Stromal cell of bone marrow (primary cell): ENCODE measurements around the gene ST3GAL3.
"Not testable (repeated sequence)": the region's sequence is repeated elsewhere in the genome, so short reads cannot be mapped to it uniquely, and the experiment has no call there.

ENCODE experiments used
- DNase-seq: peaks from one replicate; pipeline ENCODE4 v3.0.0-alpha.2; 2012; ENCODE audit warnings: low read depth

Gene ST3GAL3

DNA sequence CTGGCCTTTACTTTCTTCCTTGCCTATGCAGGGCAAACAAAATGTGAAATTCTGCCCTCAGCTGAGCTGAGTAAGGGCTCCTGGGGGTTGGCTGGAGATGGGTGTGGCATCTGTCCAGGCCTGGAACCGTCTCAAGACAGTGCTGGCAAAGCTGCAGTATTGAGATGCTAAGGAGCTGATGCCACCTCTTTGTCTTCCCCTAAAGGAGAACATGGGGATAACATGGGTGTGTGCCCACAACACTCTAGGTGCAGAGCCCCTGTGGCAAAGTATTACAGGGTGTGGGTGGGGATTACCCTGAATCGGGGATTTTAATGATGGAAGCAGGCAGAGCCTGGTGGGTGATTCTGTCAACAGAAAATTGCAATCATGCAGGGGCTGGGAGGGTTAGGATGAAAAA is 2.5 kb upstream of the ST3GAL3 start:
- peak; percentile 59 for DNase-seq

DNA sequence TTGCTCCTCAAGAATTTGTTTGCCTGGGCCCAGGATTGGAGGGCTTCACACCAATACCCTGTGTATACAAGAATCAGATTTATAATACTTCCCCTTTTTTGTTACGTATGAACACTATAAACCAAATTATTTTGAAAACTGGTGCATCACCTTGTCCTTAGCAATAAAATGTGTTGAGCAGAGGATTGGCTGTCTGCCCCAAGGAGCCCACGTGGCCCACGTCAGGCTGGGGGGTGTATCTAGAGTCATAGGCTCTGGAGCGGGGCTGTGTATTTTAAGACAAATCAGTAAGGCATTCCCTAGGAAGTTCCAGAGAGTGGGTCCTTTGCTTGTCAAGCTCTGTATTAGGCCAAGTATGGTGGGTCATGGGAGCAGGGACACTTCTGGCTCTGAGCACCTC is 2.0 kb upstream of the ST3GAL3 start:
- DNase-seq: no peak

DNA sequence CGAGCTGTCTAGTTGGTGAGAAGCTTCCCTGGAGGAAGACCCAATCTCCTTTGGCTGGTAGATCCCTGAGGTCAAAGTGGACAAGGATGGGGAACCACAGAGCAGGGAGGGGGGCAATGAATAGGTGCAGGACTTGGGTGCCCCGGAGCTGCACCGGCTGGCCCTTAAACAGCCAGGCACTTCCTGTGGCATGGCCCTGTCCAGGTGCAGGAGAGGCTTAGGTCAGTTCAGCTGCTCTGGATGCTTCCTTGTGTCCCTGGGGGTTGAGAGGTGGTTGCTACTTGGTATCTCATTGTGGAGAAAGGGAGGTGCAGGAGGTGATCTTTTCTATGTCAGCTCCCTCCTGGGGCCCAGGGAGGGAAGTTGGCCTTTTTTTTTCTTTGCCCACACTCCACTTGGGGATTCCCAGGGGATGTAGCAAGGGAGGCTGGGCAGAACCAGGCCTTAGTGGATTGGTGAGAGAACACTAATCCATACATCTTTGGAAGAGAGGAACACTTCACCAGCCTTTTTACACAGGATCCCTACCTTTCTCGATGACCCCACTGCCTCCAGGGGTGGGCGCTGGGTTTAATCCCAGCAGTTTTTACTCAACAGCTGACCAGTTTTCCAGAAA is 1.2 kb upstream of the ST3GAL3 start:
- no peak for DNase-seq

DNA sequence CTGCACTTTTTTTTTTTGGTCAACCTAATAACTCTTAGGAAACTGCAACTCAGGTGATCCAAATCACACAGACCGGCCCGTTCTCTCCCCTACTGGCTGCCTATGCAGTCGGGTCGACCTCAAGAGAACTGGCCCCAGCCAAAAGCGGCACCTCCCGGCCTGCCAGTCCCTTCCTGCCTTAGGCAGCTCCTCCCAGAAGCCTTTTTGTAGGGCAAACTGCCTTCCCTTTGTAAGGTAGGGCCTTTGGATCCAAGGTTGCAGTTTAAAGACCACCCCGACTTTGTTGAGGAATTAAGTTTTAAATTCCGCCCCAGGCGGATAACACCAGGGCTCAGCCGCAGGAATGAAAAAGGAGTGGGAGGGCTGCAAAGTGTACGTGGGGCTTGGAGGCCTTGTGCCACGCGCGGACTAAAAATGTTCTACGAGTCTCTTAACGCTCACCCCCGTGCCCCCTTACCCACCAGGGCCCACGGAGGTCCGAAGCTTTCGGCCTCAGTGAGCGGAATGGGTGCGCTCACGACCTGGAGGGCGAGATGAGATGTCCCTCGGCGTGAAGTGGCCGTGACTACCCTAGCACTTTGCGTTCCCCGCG is 642 bp upstream of the ST3GAL3 start:
- no peak for DNase-seq

DNA sequence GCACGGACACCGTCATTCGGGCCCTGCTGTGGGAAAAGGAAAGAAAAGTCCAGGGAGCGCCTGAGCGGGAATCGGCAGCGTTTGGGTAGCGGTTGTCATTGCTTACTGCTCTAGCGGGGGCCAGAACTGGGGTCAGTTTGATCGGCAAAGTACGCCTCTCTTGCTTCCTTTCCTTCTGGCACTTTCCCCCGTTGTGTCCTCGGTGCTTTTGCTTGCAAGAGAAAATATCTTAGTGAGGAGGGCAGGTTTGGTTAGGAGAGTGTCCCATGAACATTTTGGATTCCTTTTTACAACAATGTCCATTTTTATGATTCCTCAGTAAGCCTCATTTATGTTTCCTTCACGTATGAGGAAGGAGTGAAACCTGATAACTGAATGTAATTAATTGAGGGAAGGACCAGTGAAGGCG is 670 bp downstream of the ST3GAL3 start:
- DNase-seq: no peak

DNA sequence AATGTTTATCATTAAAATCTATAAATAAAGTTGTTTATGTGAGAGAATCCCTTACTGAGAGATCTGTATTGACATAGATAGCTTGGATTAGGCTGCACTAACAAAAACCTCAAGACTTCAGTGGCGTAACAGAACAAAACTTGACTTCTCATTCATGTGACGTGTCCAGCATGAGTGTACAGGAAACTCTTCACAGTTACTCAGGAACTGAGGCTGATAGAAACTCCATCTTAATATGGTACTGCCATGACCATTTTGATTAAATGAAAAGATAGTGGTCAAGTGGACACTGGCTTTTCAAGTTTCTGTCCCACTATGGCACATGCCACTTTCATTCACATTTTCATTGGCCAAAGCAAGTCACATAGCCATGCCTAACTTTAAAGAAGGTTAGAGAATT is 3.7 kb downstream of the ST3GAL3 start:
- peak; percentile 68 for DNase-seq

DNA sequence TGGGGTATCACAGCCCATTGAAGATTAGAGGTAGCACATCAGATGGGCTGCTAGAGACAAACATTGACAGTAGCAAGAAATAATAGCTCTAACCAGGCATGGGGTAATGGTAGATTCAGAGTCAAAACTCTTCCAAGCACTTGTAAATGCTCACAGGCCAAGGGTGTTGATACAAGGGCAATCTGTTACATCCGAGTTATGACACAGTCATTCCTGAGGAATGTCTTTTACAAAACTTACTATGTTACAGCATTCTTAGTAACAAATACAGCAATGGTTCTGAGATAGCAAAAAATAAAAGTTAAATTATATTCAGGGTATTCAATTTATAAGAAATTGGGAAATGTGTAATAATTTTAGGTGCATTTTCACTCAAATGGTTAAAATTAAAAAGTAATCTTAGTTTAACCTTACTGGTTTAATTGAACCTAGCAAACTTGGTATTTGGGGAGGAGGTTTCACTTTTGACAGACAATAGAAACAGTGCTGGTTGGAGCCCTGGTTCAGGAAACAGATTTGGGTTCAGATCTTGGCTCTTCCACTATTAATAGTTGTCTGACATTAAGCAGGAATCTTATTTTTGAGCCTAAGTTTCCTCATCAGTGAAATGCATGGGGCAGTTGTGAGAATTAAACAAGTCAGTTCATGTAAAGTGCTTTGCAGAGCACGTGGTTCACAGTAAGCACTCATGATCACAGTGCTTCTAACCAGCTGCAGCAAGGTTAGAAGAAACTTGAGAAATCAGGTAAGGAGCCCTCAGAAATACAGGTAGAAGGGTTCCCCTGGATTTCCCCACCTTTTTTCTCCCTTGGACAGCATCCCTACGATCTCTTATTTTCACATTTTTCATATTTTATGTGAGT is 4.4 kb downstream of the ST3GAL3 start:
- no peak for DNase-seq

DNA sequence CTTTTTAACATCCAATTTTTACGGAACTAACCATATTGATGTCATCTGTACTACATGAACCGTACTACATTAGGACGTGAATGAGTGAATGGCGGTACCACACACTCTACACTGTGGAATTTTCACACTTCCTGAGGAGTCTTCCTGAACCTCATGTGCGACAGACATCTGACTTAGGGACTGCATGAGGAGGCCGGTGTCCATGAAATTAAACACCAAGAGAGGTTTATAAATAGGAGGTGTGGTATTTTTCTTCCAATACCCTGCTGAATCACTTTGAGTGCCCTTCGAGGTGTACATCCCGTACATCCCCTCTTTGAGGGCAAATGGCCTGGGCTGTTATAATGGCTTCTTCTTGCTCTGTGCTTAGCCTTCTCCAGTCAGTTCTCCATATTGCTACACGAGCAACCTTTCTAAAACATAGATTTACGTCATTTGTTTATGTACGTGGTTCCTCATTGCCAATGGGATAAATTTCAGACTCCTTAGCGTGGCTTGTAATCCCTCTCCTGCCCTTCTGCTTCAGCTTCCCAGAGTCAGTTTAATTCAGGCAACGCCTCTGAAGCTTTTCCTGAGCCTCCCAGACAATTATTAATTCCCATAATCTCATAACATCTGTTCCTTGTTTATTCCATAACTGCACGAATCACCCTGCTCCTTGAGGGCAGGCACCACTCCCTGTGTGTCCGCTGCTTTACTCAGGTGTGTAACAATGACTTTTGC is 9.4 kb downstream of the ST3GAL3 start:
- DNase-seq: no peak

DNA sequence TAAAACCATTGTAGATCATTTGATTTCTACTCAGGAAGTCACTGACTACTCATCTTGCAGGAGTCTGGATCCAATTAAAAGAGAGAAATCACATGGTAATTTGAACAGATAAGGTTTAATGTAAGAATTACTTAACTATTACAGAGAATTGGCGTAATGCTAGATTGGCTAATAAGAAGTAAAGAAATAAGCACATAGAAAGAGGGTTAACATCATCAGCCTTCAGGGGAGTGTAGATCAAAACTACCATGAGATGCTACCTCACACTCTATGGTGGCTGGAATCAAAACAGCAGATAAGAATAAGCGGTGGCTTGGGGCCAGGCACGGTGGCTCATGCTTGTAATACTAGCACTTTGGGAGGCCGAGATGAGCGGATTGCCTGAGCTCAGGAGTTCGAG is 11.7 kb downstream of the ST3GAL3 start:
- DNase-seq: no peak

DNA sequence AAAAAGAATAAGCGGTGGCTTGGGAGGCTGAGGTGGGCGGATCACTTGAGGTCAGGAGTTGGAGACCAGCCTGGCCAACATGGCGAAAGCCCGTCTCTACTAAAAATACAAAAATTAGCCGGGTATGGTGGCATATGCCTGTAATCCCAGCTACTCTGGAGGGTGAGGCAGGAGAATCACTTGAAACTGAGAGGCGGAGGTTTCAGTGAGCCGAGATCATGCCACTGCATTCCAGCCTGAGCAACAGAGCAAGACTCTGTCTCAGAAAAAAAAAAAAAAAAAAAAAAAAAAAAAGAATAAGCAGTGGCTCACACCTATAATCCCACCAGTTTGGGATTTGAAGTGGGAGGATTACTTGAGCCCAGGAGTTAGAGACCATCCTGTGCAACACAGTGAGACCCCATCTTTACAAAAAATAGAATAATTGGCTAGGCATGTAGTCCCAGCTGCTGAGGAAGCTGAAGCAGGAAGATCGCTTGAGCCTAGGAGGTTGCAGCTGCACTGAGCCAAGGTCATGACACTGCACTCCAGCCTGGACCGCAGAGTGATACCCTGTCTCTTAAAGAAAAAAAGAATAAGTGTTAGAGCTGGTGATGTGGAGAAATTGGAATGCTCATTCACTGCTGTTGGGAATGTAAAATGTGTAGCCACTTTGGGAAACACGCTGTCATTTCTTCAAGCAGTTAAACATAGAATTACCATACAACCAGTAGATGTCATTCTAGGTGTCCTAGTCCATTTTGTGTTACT is 12.5 kb downstream of the ST3GAL3 start:
- not testable (repeated sequence) for DNase-seq

DNA sequence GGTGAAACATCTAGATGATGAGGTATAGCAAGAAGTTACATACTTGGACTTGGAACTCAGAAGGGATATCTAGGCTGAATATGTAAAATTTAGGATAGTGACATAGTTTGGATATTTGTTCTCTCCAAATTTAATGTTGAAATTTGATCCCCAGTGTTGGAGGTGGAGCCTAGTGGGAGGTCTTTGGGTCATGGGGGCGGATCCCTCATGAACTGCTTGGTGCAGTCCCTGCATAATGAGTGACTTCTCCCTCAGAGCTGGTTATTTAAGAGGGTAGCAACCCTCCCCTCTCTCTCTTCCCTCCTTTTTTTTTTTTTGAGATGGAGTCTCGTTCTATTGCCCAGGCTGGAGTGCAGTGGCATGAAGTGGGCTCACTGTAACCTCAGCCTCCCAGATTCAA is 15.5 kb downstream of the ST3GAL3 start:
- DNase-seq: no peak

DNA sequence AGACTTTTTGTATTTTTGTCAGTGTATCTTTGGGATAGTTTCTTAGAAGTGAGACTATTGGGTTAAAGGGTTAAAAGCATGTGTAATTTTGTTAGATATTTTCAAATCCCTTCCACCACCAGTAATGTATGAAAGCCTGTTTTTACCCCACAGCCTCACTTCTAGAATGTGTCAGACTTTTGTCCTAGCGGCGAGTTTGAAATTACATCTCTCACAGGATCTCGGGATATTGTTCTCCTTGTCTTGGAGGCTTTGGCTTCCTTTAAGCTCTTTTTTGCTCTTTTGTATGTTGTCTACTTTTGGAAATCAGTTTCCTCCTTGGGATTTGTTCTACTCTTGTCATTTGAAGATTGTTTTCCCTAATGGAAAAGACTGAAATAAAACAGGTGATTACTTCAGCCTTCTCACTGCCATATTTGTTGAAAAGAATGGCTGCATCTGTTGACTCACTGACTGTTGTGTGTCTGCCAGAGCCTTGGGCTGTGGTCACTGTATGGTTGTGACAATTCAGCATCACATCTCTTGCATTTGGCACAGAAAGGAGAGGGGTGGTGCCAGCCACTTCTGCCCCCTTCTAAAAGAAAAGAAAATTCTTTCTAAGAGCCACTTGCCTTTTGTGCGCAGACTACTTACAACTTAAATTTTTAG is 22.6 kb downstream of the ST3GAL3 start:
- DNase-seq: no peak

DNA sequence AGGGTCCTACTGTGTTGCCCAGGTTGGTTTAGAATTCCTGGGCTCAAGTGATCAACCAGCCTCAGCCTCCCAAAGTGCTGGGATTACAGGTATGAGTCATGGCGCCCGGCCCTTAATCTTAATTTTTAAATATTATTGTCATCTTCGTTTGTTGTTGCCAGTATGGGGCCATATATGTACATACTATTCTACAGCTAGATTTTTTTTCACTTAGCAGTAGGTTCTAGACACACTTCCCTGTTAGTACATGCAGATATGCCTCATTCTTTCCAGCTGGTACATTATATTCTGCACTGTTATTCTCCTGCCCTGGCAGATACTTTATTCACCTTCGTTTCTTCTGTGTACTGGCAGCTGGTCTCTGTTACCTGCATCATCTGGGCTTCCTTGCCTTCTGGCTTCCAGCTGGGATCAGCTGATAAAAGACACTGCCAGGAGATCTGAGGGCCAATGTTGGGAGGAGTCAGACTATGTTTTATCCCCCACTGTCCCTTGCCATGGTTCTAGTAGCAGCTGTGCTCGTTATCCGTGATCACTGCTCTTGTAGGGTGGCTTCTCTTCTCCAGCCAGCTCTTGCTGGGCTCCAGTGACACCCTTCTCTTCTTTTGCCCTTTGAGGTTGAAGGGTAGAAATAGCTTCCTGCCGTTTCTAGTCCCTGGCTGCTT is 24.7 kb downstream of the ST3GAL3 start:
- no peak for DNase-seq

DNA sequence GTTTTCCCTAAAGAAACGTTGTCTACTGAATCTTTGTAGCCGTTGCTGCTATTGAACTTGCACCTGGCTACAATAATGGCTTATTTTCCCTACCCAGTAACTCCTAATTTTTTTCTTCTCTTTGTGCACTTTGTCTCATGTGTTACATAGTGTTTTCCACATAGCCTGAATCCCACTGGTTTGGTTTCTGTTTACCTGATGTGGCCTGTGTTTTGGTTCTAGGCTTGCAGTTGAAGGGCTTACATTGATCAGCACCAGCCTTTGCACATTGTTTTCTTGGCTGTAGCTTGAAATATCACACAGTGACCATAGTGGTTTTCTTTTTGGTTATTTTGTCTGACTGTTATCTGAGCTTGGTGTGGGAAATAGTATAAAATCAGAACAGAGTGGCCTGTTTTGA is 29.5 kb downstream of the ST3GAL3 start:
- DNase-seq: no peak

DNA sequence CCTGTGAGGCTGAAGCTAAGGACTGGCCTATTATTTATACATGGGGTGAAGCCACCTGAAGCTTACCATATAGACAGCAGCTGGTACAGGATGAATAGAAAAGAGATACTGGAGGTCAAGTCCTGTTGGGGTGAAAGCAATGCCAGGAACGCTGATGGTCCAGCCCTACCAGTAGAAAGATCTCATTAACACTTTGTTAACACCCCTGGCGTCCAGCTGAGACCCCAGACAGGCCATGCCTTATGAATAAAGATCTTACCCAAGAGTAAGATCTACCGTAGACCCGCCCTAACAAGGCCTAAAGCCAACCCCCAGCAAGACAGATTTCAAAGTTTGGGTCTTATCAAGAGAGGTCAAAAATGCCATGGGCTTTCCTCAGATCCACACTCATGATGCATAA is 34.7 kb downstream of the ST3GAL3 start:
- no peak for DNase-seq

DNA sequence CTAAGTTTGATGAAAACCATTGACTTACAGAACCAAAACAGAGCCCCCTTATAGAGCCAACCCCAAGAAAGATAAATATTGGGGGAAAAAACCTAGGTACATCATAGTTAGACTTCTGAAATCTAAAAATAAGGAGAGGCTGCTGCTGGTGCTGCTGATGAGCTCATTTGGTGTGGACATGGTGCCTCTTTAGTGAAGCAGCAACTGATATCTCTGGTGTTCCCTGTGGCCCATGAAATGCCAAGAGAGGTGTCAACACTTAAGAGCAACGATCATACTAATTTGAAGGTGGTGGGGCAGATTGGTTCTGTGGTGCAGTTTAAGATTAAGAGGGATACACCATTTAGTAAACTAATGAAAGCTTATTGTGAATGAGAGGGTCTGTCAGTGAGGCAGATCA is 35.9 kb downstream of the ST3GAL3 start:
- DNase-seq: no peak

DNA sequence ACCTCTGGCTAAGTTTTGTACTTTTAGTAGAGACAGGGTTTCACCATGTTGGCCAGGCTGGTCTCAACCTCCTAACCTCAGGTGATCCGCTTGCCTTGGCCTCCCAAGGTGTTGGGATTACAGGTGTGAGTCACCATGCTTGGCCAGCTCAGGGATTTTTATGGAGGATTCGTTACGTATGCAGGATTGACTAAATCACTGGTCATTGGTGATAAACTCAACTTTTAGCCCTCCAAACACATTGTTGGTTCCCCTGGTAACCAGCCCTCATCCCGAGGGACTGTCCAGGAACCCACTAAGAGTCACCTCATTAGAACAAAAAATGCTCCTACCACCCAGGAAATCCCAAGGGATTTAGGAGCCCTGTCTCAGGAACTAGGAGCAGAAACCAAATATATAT is 40.4 kb downstream of the ST3GAL3 start:
- DNase-seq: no peak

DNA sequence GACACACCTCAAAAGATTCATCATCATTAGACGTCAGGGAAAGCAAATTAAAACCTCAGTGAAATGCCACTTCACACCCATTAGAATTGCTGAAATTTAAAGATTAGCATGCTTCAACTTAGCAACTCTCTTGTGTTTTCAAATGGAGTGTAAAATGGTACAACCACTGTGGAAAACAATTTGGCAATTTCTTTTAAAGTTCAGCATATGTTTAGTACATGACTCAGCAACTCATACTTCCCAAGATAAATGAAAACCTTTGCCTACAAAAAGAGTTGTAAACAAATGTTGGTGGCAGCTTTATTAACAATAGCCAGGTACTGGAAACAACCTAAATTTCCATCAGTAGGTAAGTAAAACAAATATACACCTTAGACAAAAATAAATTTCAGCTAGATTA is 42.7 kb downstream of the ST3GAL3 start:
- DNase-seq: no peak

DNA sequence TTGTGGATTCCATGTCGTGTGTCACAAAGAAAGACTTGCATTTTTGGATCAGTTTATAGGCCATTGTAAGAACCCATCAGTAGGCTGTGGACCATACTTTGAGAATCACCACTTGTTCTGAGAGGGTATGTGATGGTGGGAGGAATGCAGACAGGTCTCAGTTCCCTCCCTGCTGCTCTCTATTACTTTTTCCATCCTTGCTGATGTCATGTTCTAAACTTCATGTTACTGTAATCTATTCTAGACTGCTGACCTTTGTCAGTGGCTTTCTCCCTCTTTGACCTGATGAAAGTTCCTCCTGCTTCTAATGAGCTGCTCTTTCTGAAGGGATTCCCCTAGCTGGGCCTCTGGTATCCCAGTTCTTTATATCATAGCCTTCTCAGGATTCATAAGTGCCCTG is 46.1 kb downstream of the ST3GAL3 start:
- no peak for DNase-seq

DNA sequence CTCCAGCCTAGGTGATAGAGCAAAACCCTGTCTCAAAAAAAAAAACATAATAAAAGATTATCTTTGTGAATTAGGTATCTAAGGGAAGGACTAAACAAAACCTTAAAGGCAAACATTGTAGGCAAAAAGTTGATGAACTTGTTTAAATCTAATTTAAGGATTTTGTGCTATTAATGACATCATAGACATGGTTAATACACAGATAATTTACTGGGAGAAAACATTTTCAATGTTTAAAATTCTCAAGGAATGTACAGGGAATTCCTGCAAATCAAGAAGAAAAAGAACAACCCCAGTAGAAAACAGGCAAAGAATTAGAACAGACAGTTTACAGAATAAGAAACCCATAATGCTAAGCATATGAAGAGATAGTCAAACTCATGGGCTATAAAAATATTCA is 47.6 kb downstream of the ST3GAL3 start:
- DNase-seq: no peak
